Stimulated activated CD4-positive, alpha-beta T cell treated with anti-CD3 and anti-CD28 coated beads, Interleukin-2, amount 100 ng/mL, for 24 hours (primary cell): ENCODE measurements around the gene RPL31.
A peak's percentile ranks its signal among the peaks of the same experiment; 100 is the strongest.

ENCODE experiments used
- DNase-seq, 2 donors: peaks; one replicate each; pipeline ENCODE4 v3.0.0-alpha.2; 2020

The RPL31 gene

GRCh38 chr2:100976061-100976460 lies 26.0 kb upstream of the RPL31 start:
- DNase-seq = no peak

- no peak for DNase-seq
Observed at GRCh38 chr2:100976645-100977391, 25.3 kb upstream of the RPL31 start.

DNA sequence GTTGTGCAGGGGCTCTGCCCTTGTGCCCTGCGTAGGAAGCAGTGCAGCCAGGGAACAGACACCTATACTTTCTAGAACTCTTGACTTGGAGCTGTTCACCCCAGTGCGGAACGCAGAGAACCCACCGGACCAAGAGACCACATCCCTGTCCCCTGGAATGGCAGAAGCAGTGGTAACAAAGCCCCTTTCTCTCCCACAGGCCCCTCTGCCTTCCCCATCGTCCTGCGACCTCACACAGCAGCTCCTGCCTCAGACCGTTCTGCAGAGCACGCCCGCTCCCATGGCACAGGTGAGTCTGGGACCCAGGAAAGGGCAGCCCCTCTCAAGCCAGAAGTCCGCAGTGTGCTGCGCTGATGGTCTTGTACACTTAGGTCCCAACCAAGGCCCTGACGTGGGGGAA lies 24.6 kb upstream of the RPL31 start:
- DNase-seq = no peak

DNA sequence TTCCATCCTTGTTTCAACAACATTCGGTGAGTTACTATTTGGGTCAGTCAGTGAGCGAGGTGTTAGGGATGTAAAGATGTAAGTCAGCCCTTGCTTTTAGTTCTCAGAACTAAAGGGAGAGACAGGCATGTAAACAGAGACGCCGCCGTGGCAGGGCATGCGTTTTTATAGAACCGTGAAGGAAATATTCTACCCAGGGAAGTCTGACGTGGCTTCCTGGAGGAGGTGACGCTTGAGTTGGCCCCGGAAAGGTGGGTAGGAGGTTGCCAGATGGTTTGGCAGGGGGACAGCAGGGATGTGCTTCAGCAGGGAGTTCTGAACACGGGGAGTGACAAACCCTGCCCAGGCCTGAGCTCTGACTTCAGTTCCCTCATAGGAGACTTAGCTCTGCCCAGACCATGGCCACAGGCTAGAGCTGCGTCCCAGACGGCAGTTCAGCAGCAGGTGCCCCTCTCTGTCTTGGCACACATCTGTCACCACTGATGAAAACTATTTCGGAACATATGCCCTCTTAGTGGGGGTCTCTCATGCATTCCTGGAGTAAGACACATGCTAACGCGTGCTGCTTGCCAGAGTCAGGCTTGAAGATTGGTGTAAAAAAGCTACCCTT lies 23.4 kb upstream of the RPL31 start:
- no peak for DNase-seq

DNA sequence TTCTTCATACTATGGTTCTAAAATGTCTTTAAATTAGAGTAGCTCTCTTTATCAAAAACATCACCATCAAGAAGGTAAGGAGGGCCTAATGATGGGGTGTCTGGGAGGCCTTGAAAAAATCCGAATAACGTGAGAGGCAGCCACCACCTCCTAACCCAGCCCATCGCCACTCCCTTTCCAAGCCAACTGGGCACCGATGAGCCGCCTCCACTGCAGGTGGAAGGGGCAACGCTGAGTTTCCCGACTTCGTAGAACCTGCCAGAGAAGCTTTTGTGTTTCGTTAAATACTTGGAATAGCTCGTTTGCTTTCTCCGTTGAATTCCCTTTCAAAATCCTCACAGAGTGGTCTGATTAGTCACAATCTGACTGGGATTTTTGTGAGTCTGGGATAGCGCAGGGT lies 22.0 kb upstream of the RPL31 start:
- DNase-seq = no peak

GRCh38 chr2:100981011-100981410 lies 21.1 kb upstream of the RPL31 start:
- DNase-seq = no peak

GRCh38 chr2:100982431-100982861 lies 19.6 kb upstream of the RPL31 start:
- no peak for DNase-seq

GRCh38 chr2:100983201-100983600 lies 18.9 kb upstream of the RPL31 start:
- DNase-seq = no peak

GRCh38 chr2:100983684-100984310 lies 18.3 kb upstream of the RPL31 start:
- DNase-seq = no peak

- peak; percentile 82 for DNase-seq
Observed at GRCh38 chr2:100984892-100985307, 17.2 kb upstream of the RPL31 start.

DNA sequence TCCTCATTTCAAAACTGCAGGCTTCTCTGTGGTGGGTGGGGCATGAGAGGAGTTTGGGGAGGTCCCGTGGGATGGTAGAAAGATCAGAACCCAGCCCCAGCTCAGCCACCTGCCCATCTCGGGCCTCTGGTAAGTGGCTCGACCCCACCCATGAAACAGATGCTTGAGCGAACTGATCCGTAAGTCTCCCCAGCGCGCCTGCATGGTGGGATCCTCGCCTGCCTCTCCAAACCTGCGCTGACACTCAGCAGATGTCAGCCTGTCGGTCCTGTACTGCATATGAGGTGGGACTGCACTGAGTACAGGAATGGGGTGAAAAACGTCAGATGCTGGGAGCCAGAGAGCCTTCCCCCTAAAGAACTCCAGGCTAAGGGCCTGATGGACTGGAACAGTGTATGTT lies 15.9 kb upstream of the RPL31 start:
- no peak for DNase-seq

GRCh38 chr2:100987536-100987935 lies 14.6 kb upstream of the RPL31 start:
- no peak for DNase-seq

DNA sequence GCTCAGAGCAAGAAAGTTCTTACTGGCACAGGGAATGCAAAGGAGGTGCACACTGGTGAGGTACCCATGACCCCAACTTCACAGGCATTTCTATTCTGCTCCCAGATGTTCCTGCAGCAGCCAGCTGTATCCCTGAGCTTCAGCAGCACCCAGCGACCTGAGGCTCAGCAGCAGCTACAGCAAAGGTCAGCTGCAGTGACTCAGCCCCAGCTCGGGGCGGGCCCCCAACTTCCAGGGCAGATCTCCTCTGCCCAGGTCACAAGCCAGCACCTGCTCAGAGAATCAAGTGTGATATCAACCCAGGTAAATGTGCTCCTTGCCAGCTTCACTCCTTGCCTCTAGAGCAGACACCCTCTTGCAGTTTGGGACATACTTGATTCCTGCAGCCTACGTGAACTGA lies 14.1 kb upstream of the RPL31 start:
- no peak for DNase-seq

- DNase-seq = no peak
Observed at GRCh38 chr2:100988630-100989417, 13.3 kb upstream of the RPL31 start.

- DNase-seq = no peak
Observed at GRCh38 chr2:100989666-100990065, 12.4 kb upstream of the RPL31 start.

GRCh38 chr2:100990166-100990565 lies 11.9 kb upstream of the RPL31 start:
- no peak for DNase-seq

DNA sequence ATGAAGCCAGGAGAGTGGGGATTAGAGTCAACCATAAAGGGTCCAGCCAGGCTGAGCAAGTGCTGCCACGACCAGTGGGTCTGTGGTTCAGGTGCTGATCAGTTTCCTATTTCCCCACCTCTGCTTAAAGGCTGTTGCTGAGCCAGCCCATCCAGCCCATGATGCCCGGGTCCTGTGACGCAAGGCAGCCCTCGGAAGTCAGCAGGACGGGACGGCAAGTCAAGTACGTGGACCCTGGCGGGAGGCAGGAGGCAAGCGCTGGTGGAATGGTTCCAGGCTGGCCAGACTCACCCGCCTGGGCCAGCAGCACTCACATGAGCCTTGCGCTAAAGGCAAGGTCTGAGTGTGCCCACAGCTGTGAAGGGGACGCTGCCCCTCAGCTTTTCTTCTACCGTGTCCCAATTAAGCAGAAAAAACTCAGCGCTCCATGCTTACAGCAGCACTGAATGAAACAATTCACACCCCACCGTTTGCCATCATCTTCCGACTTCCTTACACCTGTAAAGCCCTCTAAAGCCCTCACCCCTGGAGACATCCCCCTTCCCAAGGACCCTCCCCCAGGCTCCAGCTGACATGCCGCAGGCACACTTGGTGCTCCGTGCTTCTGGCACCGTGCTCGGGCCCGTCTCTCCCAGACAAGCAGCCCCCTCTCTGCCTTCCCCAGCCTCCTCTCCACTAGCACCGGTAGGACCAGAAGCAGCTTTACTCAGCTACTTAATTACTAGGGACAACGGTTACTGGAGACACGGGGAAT lies 11.3 kb upstream of the RPL31 start:
- no peak for DNase-seq

DNA sequence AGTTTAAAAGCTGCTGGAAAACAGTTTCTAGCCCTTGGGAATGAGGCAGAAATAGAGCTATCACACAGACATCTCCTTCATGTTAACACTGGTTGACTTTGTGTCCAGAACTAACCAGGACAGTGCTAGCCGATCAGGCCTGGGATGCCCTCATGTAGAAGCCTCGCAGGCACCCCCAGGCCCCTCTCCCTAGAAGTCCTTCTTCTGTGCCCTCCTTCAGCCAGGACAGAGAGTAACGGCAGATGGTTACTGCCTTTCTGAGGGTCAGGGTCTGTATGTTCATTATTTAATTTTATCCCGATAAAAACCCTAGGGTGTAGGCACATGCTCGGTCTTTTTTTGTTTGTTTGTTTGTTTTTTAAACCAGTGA lies 10.7 kb upstream of the RPL31 start:
- DNase-seq = no peak

- no peak for DNase-seq
Observed at GRCh38 chr2:100992262-100992661, 9.8 kb upstream of the RPL31 start.

GRCh38 chr2:100993294-100993693 lies 8.8 kb upstream of the RPL31 start:
- DNase-seq = no peak

- DNase-seq = no peak
Observed at GRCh38 chr2:100995309-100996075, 6.6 kb upstream of the RPL31 start.
